Embryonic facial prominence (tissue), 1 donor: ENCODE data around the gene FGD6.
"Not testable (repeated sequence)": the region's sequence is repeated elsewhere in the genome, so short reads cannot be mapped to it uniquely, and the experiment has no call there.

ENCODE experiments used
- DNase-seq: peaks from one replicate; pipeline ENCODE4 v3.0.0-alpha.2; 2016; ENCODE audit errors: extremely low spot score

FGD6 gene

GRCh38 chr12:95178136-95178535 is 39.1 kb downstream of the FGD6 start:
- no peak for DNase-seq

- no peak for DNase-seq
Observed at GRCh38 chr12:95177201-95177768, 40.0 kb downstream of the FGD6 start.

- DNase-seq, result no peak
Observed at GRCh38 chr12:95173392-95174251, 43.6 kb downstream of the FGD6 start.

GRCh38 chr12:95169368-95169767 is 47.9 kb downstream of the FGD6 start:
- no peak for DNase-seq

- no peak for DNase-seq
Observed at GRCh38 chr12:95168746-95169145, 48.5 kb downstream of the FGD6 start.

GRCh38 chr12:95164656-95165055 is 52.6 kb downstream of the FGD6 start:
- DNase-seq, result no peak

- no peak for DNase-seq
Observed at GRCh38 chr12:95158919-95159318, 58.3 kb downstream of the FGD6 start.

GRCh38 chr12:95151821-95152220 is 65.4 kb downstream of the FGD6 start:
- DNase-seq, result no peak

- DNase-seq, result no peak
Observed at GRCh38 chr12:95151406-95151805, 65.9 kb downstream of the FGD6 start.

GRCh38 chr12:95150501-95150900 is 66.8 kb downstream of the FGD6 start:
- no peak for DNase-seq

GRCh38 chr12:95147866-95148265 is 69.4 kb downstream of the FGD6 start:
- DNase-seq, result no peak

GRCh38 chr12:95146769-95147168 is 70.5 kb downstream of the FGD6 start:
- DNase-seq, result no peak

- DNase-seq, result no peak
Observed at GRCh38 chr12:95143621-95144205, 73.6 kb downstream of the FGD6 start.

- no peak for DNase-seq
Observed at GRCh38 chr12:95142431-95143151, 74.7 kb downstream of the FGD6 start.

GRCh38 chr12:95141310-95141709 is 76.0 kb downstream of the FGD6 start:
- DNase-seq, result no peak

- DNase-seq, result not testable (repeated sequence)
Observed at GRCh38 chr12:95138031-95138430, 79.2 kb downstream of the FGD6 start.

- DNase-seq, result no peak
Observed at GRCh38 chr12:95136598-95136997, 80.7 kb downstream of the FGD6 start.

- no peak for DNase-seq
Observed at GRCh38 chr12:95134085-95134484, 83.2 kb downstream of the FGD6 start.

GRCh38 chr12:95131589-95132340 is 85.5 kb downstream of the FGD6 start:
- no peak for DNase-seq

GRCh38 chr12:95130096-95130495 is 87.2 kb downstream of the FGD6 start:
- DNase-seq, result no peak

GRCh38 chr12:95129115-95129514 is 88.2 kb downstream of the FGD6 start:
- no peak for DNase-seq

GRCh38 chr12:95126736-95127135 is 90.5 kb downstream of the FGD6 start:
- DNase-seq, result no peak
